ENCODE measurements around the gene SCP2D1.
"Not testable (repeated sequence)": the region's sequence is repeated elsewhere in the genome, so short reads cannot be mapped to it uniquely, and the experiment has no call there.

The SCP2D1 gene

DNA sequence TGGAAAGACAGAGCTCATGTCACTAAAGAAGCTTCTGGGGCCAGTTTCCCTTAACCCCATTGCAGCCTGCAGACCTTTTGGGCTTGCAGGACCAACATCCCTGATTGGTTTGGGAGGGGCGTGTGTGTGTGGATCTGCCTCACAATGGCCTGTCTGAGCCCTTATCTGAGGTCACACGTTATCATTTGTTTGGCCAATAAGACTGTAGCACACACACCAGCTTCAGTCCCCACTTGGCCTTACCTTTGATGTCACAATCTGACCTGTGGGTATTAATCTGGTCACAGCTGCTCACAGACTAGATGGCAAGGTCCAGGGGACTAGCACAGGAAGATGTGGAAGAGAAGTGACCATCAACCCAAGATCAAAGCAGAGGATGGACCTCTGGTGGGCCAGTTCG is at the start of gene SCP2D1:
TSS of gene SCP2D1 (plus strand) at position 301 of the 400 bp plus-strand sequence. CDS start at position 334, 33 bp downstream.
- no peak for DNase-seq

DNA sequence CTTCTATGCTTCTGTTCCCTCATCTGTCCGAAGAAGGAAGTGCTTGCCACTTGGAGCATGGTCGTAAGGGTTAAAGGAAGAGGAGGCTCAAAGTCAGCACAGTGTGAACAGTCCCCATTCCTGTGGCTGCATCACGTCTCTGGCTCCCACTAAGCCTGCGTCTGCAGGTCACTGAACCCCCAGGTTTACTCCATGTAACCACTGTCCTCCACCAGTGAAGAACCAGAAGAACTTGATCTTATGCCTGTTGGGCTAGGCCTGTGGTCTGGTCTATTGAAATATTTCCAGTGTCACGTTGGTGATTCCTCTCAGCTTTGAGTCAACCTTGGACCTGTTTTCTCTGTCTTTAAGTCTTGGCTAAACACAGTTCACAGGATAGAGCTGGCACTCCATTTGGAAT is 45.9 kb upstream of the SCP2D1 start:
- no peak for DNase-seq

DNA sequence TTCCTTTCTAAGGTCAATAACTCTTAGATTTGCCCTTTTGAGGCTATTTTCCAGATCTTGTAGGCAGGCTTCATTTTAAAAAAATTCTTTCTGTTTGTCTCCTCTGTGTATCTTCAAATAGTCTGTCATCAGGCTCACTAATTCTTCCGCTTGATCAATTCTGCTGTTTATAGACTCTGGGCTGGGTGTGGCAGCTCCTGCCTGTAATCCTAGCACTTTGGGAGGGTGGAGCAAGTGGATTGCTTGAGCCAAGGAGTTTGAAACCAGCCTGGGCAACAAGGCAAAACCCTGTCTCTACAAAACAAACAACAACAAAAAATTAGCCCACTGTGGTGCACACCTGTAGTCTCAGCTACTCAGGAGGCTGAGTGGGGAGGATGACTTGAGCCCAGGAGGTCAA is 40.0 kb upstream of the SCP2D1 start:
- no peak for DNase-seq

DNA sequence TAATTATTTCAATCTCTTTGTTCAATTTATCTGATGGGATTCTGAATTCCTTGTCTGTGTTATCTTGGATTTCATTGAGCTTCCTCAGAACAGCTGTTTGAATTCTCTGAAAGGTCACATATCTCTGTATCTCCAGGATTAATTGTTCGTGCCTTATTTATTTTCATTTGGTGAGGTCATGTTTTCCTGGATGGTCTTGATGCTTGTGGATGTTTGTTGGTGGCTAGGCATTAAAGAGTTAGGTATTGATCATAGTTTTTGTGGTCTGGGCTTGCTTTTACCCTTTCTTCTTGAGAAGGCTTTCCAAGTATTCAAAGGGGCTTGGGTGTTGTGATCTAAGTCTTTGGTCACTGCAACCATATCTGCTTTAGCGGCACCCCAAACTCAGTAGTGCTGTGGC is 39.4 kb upstream of the SCP2D1 start:
- no peak for DNase-seq

DNA sequence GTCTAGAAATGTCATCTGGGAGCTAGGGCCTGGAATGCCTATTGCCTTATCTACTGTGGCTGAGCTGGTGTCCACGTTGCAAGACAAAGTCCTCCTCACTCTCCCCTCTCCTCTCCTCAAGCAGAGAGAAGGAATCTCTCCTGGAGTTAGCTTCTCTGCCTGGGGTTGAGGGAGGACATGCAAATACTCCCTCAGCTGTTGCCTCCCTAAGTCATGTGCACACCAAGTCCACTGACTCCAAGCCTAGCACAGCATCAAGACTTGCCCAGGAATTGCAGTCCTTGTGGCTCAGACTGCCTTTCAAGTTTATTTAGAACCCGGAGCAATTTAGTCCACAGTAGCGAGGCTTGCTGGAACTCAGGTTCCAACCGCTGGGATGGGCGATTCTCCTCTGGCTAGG is 38.0 kb upstream of the SCP2D1 start:
- DNase-seq: no peak

DNA sequence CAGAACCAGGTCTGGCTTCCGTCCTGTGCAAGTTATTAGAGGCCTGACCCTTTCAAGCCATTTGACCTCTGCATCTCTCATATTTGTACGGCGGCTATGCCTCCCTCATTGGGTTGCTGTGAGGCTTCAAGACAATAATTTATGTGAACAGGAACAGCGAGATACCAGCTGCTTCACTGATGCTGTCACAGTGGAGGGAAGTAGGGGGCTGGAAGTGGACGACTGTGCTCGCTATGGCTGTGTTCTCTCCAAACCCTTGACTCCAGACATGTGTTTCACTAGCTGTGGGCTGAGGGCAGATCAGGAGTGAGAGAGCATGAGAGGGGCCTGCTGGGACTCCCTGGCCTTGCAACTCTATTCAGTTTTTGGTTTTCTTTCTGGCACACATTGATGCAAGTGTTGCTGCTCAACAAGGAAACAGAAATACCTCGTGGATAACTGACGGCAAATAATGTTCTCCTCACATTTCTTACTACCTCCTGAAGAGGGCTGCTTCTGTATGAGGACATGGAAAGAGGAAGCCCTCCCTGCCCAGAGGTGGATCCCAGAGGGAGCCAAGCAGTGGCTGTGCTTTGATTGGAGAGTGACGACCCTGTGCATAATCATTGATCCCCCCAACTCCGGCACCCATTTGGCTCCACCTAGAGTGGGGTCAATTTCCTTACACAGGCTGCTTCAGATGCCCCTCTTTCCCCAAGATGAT is 34.7 kb upstream of the SCP2D1 start:
- DNase-seq: no peak

DNA sequence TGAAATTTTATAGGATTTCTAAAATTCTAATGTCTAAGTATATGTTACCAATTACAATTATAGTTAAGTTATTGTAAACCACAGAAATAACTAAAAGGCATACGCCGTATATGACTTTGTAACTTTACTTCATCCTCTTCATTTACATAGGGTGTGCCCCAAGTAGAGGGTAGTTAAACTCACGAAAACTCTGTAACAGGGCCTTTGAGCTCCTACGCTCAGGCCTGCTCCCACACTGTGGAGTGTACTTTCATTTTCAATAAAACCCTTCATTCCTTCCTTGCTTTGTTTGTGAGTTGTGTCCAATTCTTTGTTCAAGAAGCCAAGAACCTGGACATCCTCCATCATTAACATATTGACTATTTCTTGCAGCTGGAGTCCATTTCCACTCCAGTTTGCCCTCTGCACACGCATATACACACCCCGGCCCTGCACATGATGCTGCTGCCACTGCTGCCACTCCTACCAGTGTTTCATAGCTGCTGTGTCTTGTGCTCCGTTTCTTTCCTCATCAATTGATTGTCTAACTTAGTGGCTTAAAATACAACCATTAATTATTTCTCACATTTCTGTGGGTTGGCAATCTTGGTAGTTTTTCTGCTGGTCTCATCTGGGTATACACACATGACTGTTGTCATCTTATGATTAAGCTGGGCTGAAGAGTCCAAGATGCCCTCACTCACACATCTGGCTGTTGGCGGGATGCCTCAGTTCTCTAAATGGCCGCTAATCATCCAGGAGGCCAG is 33.0 kb upstream of the SCP2D1 start:
- no peak for DNase-seq

DNA sequence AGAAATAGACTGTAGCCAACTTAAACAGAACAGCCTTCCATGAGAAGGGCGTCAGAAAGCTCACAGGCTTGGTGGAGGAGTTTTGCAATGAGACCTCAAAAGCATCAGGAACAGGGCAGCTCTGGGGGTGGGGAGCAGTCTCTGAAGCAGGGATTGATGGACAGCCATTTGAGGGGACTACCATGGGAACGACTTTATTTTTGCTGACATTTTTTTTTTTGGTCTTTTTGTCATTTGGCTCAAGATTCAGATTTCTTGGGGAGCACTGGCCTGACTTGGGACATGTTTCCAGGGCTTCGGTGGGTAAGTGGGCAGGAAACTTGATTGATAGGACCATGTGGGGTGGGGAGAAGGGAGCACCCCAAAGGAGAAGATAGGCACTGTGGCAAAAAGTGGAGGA is 32.1 kb upstream of the SCP2D1 start:
- DNase-seq: no peak

DNA sequence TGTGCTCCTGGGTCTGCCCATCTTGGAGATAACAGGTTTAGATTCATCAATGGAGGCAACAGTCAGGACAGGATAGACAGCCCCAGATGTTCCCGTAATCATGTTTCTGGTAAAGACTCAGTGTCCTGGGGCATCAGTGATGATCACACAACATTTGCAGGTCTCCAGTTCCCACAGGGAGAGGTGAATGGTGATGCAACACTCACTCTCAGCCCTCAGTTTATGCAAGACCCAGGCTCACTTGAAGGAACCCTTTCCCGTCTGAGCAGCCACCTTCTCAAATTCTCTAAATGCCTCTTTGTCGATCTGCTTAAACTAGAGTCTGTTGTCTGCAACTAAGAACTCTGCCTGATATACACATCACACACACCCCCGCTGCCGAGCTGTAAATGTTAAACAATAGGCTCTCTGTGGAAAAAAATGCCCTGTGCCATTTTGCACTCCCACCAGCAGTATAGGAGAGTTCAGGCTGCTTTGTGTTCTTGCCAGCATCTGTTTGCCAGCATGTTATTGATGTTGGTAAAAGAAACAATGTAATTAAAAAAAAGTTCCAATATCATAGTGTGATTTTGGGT is 30.1 kb upstream of the SCP2D1 start:
- DNase-seq: no peak

DNA sequence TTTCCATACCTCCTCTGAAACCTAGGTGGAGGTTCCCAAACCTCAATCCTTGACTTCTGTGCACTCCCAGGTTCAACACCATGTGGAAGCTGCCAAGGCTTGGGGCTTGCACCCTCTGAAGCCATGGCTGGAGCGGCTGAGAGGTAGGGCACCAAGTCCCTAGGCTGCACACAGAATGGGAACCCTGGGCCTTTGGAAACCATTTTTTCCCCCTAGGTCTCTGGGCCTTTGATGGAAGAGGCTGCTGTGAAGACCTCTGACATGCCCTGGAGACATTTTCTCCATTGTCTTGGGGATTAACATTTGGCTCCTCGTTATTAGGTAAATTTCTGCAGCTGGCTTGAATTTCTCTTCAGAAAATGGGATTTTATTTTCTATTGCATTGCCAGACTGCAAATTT is 26.5 kb upstream of the SCP2D1 start:
- not testable (repeated sequence) for DNase-seq

DNA sequence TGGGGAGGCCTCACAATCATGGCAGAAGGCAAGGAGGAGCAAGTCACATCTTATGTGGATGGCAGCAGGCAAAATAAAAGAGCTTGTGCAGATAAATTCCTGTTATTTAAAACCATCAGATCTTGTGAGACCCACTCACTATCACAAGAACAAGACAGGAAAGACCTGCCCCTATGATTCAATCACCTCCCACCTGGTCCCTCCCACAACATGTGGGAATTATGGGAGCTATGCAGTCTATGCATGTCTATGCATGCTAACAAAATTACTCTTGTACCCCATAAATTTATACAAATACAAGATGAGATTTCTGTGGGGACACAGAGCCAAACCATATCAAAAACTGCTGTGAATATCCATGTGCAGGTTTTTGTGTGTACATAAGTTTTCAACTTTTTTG is 25.6 kb upstream of the SCP2D1 start:
- DNase-seq: no peak

DNA sequence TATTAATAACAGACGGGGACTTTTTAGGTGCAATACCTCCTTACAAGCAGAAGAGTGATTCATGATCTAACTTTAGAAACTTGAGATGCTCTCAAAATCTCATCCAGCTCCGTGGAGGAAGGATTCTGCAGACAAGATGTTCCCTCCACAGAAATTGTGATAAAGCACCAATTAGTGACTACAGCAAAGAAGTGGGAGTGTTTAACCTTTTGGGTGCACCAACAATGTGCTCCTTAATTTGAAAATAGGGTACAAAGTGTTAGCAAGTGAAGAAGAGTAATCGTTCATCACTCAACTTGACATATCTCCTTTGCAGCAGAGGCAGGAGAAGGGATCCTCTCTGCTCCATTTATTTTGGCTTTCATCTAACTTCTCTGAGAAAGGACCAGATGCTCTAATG is 22.8 kb upstream of the SCP2D1 start:
- DNase-seq: no peak

DNA sequence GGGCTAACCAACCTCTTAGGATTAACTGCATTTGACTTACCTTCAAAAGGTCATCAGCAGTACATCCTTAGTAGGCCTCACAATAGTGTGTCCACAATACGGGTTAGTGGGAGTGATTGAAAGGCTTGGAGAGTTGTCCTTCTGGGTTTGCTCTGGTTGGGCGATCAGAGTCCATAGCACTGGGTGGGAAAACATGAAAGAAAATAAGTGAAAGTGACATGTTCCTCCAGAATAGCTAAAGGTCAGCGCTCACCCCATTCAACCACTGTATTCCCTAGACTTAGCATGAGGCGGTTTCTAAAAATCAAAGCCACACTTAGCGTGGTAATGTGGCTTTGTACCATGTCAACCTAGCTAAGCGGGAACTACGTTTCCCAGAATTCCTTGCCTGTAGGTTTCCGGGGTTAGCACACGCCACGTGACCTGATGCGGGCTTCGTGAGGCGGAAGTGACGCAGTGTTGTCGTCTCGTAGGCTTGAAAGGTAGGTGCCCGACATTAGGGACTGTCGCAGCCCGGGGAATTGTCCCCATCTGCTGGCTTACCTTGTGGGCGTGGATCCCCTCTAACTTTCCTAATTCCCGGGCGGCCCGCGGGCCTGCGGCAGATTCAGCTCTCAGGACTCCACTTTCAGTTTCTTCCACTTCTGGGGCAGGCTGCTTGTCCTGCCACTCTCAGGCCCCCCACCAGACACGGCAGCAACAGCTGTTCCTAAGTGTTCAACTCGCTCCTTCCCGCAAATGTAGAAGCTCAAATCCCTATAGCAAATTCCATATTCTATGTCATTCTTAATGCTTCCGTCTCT is 19.8 kb upstream of the SCP2D1 start:
- no peak for DNase-seq

DNA sequence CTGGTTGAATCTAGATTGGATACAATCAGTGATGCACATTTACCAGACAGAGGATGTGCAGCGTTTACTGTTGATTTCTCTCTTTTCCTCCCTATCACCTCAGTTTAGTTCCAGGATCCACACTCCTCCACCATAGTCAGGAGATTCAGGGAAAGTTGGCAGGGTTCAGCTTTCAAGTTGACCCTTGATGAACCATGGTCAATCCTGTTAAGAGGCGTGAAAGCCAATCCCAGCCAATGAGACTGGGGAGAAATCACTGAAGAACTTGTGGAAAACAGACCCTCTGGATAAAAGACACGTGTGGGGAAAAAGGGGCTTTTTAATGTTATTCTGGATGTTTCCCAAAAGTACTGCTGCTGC is 19.2 kb upstream of the SCP2D1 start:
- no peak for DNase-seq

DNA sequence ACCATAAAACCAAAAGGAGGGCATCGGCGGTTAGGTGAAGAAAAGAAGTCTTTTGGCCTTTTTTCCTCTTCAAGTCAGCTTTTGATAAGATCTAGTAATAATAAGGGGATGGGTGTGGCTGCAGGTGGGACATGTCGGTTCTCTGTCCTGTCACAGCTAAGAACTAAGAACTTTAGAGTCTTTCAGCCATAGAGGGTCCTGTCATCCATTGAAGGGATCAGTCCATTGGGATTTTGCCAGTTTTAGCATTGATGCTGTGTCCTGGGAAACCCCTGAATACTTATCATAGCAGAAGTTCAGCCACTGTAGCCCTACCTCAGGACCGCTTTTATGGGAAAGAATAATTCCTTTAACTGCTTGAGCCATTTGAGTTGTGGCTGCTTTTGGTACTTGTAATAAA is 18.2 kb upstream of the SCP2D1 start:
- DNase-seq: no peak

DNA sequence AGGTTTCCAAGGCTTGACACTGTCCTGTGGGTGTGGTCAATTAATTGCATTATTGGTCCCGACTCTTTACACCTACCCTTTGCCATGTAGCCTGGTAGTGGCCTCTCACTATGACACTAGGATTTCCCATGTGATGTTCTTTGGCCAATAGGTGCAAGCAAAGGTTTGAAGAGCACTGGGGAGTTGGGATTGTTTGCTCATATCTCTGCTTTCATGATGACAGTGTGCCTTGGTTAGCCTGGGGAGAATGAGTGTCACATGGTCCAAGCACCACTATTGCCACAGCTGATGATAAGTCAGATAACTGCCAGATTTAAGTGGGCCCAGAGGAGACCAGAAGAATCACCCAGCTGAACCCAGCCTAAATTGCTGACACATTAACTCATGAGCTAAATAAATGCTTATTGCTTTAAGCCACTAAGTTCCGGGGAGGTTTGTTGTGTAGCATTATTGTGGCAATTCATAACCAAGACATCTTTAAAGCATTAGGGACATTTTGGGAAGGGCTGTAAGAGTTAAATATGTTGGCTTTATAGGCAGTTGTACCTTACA is 17.2 kb upstream of the SCP2D1 start:
- no peak for DNase-seq

DNA sequence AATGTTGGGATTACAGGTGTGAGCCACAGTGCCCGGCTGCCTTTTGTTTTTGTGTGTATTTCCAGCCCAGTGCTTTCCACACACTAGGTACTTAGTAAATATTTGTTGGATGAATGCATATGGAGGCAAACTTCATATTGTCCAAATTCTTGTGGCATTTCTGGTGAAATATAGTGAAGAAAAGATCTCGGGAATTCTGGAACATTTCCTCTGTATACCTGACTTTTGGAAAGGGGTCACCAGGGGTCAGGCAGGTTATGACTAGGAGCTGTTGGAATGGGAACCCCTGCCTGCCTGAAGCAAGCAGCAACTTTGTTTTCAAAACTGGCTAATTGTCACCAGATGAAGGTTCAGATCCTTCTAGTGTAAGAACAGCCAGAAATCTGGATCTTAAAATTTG is 12.1 kb upstream of the SCP2D1 start:
- DNase-seq: no peak

DNA sequence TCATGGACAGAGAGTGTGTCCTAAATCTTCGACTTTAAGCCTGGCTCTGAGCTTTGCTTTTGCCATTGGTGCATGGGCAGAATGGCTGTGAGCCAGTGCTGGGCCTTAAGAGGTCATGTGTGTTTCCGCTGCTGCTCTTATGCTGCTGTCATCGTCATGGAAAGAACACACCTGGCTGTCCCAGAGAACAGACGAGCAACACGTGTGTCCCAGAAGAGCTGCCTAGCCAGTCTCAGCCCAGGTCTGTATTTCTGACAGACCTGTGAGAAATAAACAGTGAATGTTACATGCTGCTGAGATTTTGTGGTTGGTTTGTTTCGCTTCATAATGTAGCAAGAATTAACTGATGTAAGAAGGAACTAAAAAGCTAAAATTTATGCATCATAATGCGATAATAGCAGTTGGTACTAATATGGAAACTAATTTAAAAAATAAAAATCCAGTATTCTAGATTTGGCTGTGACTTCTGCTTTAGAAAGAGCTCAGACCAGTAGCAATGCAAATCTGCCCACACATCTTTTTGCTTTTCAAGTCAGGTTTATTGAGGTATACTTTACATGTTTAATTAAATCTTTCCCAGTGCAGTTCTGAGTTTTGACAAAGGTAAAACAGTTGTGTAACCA is 11.5 kb upstream of the SCP2D1 start:
- DNase-seq: no peak

DNA sequence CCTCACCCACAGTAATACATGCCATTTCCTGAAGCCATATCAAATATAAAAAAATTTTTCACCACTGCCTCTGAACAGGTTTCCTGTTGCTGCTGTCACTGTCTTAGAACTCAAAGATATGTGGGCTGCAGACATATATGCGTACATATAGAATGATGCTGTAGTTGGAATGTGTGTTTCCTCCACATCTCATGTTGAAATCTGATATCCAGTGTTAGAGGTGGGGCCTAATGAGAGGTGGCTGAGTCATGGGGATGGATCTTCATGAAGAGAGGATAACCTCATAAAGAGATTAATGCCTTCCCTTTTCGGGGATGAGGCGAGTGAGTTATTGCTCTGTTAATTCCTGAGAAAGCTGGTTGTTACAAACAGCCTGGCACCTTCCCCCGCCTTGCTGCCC is 7.7 kb upstream of the SCP2D1 start:
- no peak for DNase-seq

DNA sequence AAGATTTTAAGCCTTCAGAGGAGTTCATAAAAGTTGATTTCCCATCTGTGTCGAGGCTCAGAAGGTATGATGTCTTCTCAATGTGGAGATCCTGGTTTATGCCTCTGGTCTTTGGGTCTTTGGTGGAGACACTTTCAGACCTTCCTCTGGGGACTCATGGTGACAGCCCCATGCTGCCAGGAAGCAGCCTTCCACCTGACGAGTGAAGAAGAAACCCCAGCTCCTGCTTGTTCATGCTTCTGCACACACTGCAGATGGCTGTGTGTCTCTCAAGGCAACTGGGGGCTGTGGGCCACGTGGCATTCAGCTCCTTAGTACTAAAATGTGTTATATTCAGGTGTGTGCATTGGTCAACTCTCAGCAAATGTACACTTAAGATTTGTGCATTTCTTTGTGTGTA is 4.9 kb upstream of the SCP2D1 start:
- no peak for DNase-seq

DNA sequence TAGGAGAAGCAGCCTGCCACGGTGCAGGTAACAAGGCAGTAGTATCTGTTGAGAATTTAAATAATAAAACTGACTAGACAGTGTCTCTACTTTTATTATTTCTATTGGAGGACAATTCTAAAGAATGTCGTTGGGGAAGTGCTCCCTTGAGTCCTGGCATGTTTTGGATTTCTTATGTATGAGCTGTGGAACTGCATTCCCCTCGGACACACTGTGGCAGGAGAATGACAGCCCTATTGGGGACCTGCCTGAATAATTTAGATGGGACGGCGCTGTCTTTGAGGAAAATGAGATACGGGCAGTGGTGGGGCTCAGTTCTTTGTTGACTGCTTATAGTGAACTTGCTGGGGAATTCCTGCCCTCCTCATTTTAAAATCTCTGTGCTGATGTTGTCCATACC is 2.4 kb upstream of the SCP2D1 start:
- no peak for DNase-seq

DNA sequence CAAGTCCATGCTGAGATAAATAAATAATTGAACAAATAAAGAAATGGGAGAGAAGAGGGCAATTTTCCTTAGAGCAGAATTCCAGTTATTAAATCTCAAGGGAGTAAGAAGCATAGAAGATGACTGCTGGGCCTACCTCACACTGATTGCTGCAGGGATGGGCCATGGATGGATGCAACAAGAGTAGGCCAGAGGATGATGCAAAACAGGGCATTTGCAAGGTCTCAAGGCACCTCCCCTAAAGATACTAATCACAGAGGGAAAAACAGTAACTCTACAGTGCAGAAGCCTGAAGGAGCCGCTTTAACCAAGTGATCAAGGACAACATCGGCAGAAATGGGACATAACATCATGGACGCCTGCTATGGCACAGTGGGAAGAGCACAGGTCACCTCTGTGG is 1.7 kb upstream of the SCP2D1 start:
- DNase-seq: no peak
